Type B pancreatic cell (in vitro differentiated cells): ENCODE data around the gene PPM1L. TPM values are rescaled to one million over a fixed set of nuclear protein-coding genes. Genes with fewer than 3 reads are reported as not detected.

Experiments used
- DNase-seq: peaks from one replicate; pipeline ENCODE4 v3.0.0; 2021; ENCODE audit warnings: mixed read lengths; ENCODE audit not compliant: unreplicated experiment; ENCODE audit errors: extremely low spot score
- H3K27ac Mint-ChIP-seq: 2 replicates; pipeline ENCODE4 v1.8.0; 2021; ENCODE audit warnings: mild to moderate bottlenecking, mixed read lengths
- H3K27me3 Mint-ChIP-seq: 2 replicates; pipeline ENCODE4 v1.8.0; 2021; ENCODE audit warnings: mixed read lengths
- H3K36me3 Mint-ChIP-seq: 2 replicates; pipeline ENCODE4 v1.8.0; 2021; ENCODE audit warnings: mixed read lengths
- H3K4me1 Mint-ChIP-seq: one replicate; pipeline ENCODE4 v1.8.0; 2021; ENCODE audit warnings: mixed read lengths; ENCODE audit not compliant: unreplicated experiment
- H3K4me3 Mint-ChIP-seq: 2 replicates; pipeline ENCODE4 v1.8.0; 2021; ENCODE audit warnings: mild to moderate bottlenecking, mixed read lengths
- H3K9me3 Mint-ChIP-seq: 2 replicates; pipeline ENCODE4 v1.8.0; 2021; ENCODE audit warnings: mixed read lengths
- CTCF ChIP-seq: fragments of 200-600 bp; sonication (generic); conservative IDR thresholded peaks from 2 replicates; pipeline ENCODE4 v1.5.0; 2021; ENCODE audit warnings: antibody characterized with exemption, mild to moderate bottlenecking
- total RNA-seq: library from RNA; stranded (reverse); gene quantifications from 2 replicates; pipeline ENCODE4 v1.2.1, GENCODE V29; 2021; ENCODE audit warnings: low replicate concordance

The PPM1L gene
- total RNA-seq, 1 donor from 2014 or later = 29.4 TPM

- peaks cover 3% of the 10 kb centered on the region for H3K9me3 Mint-ChIP-seq
These were observed 195.8 kb downstream of the PPM1L start for GRCh38 chr3:160951642-160952487.

GRCh38 chr3:160953686-160954085 is 197.7 kb downstream of the PPM1L start:
- TF ChIP-seq CTCF = no peak
- no peak for DNase-seq
- Mint-ChIP-seq H3K36me3 (peaks cover 4% of the 10 kb centered on the region), H3K27ac (no peak overlapping the region), H3K27me3 (no peaks in the 10 kb centered on the region), H3K4me1 (peaks cover 17% of the 10 kb centered on the region), H3K9me3 (peaks cover 5% of the 10 kb centered on the region), H3K4me3 (no peak overlapping the region)

More at GRCh38 chr3:160951642-160952487, 195.8 kb downstream of the PPM1L start:
- peaks cover 3% of the 10 kb centered on the region for H3K36me3 Mint-ChIP-seq
- no peaks in the 10 kb centered on the region for H3K27me3 Mint-ChIP-seq
- no peak overlapping the region for H3K4me3 Mint-ChIP-seq
- no peak for TF ChIP-seq CTCF
- DNase-seq = no peak
- H3K27ac Mint-ChIP-seq = no peak overlapping the region
- peaks cover 17% of the 10 kb centered on the region for H3K4me1 Mint-ChIP-seq

DNA sequence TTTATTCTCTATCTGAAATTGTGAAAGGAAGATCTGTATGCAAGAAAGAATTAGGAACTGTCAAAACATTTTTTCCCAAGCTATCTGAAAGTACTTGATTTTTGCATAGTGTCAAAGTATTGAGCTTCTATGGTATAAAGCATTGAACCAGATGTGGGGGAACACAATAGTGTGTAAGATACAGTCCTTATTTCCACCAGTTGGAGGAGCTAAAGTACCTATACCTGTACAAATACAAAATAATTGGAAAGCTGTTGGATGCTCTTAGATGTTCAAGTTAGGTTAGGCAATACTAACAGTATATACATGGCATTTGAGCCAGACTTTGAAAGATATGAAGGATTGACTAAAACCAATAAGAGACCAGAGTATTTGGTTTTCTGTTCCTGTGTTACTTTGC is 200.8 kb downstream of the PPM1L start:
- Mint-ChIP-seq H3K27me3 (no peaks in the 10 kb centered on the region), H3K9me3 (peaks cover 5% of the 10 kb centered on the region), H3K4me3 (no peak overlapping the region), H3K27ac (no peak overlapping the region), H3K4me1 (peaks cover 7% of the 10 kb centered on the region), H3K36me3 (peaks cover 4% of the 10 kb centered on the region)
- peak; percentile 35 for TF ChIP-seq CTCF
- DNase-seq = no peak

- peaks cover 11% of the 10 kb centered on the region for H3K36me3 Mint-ChIP-seq
- TF ChIP-seq CTCF = no peak
These were observed 204.5 kb downstream of the PPM1L start for GRCh38 chr3:160960568-160960967.

GRCh38 chr3:160963949-160964348 is 207.9 kb downstream of the PPM1L start:
- DNase-seq = no peak
- Mint-ChIP-seq H3K36me3 (peaks cover 11% of the 10 kb centered on the region), H3K27ac (no peak overlapping the region), H3K27me3 (no peaks in the 10 kb centered on the region), H3K9me3 (no peaks in the 10 kb centered on the region), H3K4me1 (no peaks in the 10 kb centered on the region), H3K4me3 (no peak overlapping the region)
- no peak for TF ChIP-seq CTCF

More at GRCh38 chr3:160960568-160960967, 204.5 kb downstream of the PPM1L start:
- H3K27ac Mint-ChIP-seq = no peak overlapping the region
- H3K4me1 Mint-ChIP-seq = no peaks in the 10 kb centered on the region
- no peak overlapping the region for H3K4me3 Mint-ChIP-seq
- H3K27me3 Mint-ChIP-seq = no peaks in the 10 kb centered on the region
- H3K9me3 Mint-ChIP-seq = peaks cover 5% of the 10 kb centered on the region
- no peak for DNase-seq
